GM21381 (cell line): Measurements from ENCODE around the gene RPRD1A.
"Not testable (repeated sequence)": the region's sequence is repeated elsewhere in the genome, so short reads cannot be mapped to it uniquely, and the experiment has no call there.

ENCODE experiments used
- ATAC-seq: cut with Tn5 transposase; IDR thresholded peaks from one replicate; pipeline ENCODE4 v1.9.1; 2021; ENCODE audit warnings: mild to moderate bottlenecking, moderate library complexity; ENCODE audit not compliant: unreplicated experiment

Gene RPRD1A

DNA sequence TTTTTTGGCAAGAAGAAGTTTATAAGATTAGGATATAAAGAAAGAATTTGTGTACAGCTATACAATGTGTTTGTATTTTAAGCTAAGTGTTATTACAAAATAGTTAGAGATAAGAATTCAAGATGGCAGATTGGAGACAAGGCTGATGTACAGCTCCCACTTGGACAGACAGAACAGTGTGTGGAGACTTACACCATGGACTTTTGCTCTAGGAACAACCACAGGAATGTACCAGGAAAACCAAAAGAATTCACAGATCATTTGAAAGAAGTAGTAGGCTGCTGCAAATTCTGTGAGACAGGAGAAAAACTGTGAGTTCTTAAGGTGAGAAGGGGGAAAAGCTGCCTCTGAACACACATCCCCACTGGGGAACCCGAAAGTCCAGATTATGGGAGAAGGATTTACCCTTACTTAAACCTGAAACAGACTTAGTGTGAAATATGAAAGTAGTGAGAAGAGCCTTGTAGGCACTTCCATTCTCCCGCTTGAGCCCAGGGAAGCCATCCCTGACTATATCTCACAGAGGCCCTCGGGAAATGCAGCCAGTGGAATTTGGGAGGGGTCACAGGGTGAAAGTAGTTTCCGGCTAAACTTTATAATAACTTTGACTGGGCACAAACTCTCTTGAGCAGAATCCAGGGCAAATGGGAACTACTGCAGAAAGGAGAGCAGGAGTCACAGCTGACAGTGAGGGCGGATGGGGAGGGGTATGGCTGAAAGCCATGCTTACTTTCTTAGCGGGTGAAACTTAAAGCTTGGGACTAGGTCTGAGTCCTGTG, 11.6 kb upstream of the RPRD1A start:
- ATAC-seq, result no peak

DNA sequence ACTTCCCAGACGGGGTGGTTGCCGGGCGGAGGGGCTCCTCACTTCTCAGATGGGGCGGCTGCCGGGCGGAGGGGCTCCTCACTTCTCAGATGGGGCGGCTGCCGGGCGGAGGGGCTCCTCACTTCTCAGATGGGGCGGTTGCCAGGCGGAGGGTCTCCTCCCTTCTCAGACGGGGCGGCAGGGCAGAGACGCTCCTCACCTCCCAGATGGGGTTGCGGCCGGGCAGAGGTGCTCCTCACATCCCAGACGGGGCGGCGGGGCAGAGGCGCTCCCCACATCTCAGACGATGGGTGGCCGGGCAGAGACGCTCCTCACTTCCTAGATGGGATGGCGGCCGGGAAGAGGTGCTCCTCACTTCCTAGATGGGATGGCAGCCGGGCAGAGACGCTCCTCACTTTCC, 10.4 kb upstream of the RPRD1A start:
- ATAC-seq, result not testable (repeated sequence)

DNA sequence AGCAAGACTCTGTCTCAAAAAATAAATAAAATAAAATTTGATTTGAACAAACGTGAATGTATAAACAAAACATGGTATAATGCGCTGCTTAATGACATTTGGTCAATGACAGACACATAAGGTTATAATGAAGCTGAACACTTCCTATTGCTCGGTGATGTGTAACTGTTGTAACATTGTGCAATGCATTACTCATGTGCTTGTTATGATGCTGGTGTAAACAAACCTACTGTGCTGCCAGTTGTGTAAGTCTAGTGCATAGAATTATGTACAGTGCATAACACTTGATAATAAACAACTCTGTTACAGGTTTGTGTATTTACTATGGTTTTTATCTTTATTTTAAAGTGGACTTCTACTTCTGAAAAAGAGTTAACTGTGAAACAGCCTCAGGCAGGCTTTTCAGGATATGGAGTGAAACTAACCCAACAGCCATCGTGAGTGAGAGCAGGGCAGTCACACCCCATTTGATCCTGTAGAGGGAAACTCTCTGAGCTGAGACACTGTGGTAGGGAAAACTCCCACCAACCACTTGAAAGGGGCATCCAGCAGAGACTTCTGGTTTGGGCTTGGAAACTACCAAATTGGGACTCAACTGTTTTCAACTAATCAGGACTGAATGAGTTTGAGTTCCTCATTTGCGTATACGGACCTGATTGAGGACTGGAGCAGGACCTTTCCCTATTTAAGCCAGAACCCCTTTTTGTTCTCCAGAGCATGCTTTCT, 8.7 kb upstream of the RPRD1A start:
- ATAC-seq, result no peak

DNA sequence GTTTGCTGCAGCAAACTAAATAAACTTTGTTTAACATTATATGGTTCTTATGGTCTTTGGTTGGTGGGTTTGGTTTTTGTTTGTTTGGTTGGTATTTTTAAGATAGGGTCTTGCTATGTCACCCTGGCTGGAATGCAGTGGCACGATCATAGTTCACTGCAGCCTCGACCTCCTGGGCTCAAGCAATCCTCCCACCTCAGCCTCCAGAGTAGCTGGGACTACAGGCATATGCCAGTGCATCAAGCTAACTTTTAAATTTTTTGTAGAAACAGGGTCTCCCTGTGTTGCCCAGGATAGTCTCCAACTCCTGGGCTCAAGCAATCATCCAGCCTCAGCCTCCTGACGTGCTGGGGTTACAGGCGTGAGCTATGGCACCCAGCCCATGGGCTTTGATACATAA, 7.1 kb upstream of the RPRD1A start:
- ATAC-seq, result no peak

DNA sequence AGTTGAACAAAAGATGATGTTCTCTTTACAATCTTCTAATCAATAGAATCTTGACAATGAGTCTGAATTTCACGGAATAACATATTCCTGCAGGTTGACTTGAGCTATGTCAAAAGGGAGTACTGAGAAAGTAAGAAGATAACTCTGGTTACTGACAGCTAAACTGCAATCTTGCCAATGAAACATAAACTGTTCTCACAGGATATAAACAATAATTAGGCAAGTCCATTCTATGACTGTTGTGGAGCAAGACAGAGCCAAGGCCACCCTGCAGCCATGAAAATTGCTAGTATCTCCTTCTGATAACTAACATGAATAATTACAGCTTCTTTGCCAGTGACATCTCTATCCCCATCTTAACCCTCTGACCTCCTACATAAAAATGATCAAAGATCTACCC, 6.3 kb upstream of the RPRD1A start:
- no peak for ATAC-seq

DNA sequence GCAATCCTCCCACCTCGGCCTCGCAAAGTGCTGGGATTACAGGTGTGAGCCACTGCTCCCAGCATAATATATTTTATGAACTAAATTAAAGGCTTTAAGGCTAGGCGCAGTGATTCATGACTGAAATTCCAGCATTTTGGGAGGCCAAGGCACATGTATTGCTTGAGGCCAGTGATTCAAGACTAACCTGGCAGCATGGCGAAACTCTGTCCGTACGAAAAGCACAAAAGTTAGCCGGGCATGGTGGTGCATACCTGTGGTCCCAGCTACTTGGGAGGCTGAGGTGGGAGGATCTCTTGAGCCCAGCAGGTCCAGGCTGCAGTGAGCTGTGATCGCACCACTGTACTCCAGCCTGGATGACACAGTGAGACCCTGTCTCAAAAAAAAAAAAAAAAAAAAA, 5.0 kb upstream of the RPRD1A start:
- not testable (repeated sequence) for ATAC-seq

DNA sequence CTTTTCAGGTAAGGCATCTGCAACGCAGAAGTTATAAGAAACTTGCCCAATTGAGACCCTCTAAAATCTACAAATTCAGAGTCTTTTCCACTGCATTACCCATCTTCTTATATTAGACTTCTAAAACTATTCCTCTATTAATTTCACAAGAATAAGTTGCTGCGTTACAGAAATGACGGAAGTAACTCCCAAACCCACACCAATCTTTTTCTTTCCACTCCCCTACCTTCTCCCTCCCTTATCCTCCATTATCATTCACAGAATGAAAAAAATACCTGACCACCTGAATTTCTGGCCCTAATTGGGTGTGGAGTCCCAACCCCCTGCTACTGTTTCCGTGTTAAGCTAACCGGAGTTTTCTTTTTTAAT, 689 bp downstream of the RPRD1A start:
- ATAC-seq, result peak; percentile 9

DNA sequence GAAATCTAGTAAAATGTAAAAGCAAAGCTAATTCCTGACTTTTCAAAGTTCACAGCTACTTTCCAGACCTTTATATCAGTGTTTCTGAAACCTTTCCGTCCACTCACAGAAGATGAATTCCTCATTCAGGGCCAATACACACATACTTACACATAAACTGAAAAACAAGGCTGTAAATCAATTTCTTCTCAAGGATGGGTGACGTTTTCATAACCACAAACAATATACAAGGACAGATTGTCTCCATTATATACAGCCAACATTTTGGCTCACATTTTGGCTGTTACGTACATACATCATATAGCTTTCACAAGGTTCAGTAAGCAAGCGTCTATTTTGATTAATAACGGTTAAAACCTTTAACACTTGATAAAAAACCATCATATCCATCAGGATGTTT, 1.4 kb downstream of the RPRD1A start:
- no peak for ATAC-seq

DNA sequence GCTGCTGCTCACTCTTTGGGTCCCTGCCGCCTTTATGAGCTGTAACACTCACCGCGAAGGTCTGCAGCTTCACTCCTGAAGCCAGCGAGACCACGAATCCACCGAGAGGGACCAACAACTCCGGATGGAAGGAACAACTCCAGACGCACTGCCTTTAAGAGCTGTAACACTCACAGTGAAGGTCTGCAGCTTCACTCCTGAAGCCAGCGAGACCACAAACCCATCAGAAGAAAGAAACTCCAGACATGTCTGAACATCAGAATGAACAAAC, 2.6 kb downstream of the RPRD1A start:
- ATAC-seq, result not testable (repeated sequence)

DNA sequence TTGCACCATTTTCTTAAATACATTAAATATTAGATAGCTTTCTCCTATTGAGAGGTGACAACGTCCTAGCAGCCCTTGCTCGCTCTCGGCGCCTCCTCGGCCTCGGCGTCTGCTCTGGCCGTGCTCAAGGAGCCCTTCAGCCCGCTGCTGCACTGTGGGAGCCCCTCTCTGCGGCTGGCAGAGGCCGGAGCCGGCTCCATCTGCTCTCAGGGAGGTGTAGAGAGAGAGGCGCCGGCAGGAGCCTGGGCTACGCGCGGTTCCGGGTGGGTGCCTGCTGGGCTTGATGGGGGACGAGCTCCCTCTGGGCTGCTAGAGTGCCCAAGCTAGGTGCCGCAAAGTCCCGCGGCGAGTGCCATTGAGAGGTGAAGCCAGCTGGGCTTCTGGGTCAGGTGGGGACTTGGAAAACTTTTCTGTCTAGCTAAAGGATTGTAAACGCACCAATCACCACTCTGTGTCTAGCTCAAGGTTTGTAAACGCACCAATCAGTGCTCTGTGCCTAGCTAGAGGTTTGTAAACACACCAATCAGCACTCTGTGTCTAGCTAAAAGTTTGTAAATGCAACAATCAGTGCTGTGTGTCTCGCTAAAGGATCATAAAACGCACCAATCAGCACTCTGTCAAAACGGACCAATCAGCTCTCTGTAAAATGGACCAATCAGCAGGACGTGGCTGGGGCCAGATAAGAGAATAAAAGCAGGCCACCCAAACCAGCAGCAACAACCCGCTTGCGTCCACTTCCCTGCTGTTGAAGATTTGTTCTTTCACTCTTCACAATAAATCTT, 3.1 kb downstream of the RPRD1A start:
- ATAC-seq, result no peak

DNA sequence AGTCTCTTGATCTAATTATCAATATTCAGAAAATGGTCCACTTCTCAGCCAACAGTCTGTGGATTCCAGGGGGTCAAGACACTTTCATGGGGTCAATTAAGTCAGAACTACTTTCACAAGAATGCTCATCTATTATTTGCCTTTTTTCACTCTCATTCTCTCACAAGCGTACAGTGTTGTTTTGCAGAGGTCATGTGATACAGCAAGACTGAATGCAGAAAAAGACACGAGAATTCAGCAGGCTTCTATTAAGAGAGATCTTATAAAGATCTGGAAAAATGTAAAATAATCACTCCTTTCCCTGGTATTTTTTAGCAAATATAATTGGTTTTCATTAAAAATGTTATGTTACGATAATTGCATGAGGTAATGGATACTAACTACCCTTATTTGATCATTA, 8.7 kb downstream of the RPRD1A start:
- ATAC-seq, result no peak

DNA sequence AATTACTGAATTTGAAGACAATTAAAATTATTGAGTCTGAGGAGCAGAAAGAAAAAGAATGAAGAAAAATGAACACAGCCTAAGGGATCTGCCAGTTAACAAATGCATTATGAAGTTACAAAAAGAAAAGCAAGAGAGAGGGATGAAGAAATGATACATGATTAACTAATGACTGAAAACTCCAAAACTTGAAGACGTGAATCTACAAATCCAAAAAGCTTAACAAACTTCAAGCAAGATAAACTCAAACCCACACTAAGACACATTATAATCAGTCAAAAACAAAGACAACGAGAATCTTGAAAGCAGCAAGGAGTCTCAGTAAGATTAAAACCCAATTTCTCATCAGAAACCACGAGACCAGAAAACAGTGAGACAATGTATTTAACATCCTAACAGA, 15.6 kb downstream of the RPRD1A start:
- no peak for ATAC-seq

DNA sequence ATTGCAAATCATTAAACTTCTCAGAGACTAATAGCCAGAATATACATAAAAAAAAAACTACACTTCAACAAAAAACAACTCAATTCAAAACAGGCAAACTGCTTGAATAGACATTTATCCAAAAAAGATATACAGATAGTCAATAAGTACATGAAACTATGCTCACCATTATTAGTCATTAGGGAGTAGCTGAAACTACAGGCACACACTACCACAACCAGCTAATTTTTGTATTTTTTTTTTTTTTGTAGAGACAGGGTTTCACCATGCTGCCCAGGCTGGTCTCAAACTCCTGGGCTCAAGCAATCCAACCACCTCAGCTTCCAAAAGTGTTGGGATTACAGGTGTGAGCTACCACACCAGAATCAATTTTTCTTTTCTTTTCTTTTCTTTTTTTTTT, 16.9 kb downstream of the RPRD1A start:
- no peak for ATAC-seq

DNA sequence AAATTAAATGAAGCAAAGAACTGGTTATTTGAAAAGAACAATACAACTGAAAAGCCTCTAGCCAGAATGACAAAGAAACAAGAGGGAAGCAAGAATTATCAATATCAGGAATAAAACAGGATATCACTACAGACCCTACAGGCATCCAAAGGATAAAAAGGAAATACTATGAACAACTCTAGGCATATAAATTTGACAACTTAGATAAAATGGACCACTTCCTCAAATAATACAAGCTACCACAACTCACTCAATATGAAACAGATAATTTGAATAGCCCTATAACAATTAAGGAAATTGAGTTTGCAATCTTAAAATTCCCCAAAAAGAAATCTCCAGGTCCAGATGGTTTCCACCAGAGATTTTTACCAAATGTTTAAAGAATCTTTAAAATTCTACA, 19.8 kb downstream of the RPRD1A start:
- ATAC-seq, result no peak

DNA sequence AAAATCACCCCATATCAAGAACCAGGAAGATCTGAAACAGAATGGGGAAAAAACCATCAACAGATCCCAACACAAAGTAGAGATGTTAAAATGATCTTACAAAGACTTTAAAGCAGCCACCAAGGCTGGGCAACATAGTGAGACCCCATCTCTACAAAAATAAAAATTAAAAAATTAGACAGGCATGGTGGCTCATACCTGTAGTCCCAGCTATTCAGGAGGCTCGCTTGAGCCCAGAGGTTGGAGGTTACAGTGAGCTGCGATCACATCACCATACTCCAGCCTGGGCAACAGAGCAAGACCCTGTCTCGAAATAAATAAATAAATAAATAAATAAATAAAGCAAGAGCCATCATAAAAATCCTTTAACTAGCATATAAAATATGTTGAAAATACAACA, 20.5 kb downstream of the RPRD1A start:
- no peak for ATAC-seq

DNA sequence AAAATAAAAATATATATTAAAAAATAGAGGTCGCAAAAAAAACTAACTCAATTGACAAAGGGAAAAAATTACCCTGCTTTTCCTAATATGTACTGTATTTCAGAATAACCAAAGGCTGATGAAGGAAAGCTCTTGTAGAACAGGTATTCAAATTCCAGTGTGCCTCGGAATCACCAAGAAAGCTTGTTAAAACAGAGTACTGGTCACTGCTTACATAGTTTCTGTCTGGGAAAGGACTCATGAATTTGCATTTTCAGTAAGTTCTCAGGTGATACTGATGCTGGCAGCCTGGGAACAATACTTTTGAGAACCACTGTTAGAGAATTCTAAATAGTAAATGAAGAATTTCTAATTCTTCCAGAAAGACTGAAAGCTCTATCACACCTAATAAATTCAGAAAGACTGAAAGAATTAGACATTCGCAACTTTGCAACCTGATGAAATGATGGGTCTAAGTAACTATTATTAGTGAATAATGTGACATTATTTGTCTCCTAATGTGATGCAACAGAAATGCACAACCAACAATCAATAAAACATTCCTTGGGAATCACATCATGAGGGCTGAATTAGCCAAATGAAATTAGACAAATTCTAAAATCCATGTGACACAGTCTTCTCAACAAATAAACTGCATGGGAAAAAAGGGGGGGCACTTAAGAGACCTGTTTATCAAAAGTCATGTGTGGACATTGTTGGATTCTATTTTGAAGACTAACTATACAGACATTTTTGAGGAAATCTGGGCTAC, 21.9 kb downstream of the RPRD1A start:
- no peak for ATAC-seq

DNA sequence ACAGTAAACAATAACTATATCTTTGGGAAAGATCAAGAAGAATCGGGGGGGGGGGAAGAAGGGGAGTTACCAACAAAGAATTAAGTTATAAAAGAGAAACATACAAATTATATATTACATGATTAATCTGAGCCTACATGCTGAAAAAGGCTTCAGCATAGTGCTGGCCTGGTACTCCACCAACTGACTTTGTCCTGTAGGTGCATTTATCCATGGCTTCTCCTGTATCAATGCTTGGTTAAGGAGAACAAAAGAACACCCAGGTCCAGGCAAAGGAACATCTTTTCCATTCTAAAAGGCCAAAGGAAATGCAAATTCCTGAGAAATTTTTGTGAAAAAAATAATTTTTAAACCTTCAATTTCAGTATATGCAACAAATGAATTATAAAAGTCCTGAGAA, 24.2 kb downstream of the RPRD1A start:
- ATAC-seq, result no peak

DNA sequence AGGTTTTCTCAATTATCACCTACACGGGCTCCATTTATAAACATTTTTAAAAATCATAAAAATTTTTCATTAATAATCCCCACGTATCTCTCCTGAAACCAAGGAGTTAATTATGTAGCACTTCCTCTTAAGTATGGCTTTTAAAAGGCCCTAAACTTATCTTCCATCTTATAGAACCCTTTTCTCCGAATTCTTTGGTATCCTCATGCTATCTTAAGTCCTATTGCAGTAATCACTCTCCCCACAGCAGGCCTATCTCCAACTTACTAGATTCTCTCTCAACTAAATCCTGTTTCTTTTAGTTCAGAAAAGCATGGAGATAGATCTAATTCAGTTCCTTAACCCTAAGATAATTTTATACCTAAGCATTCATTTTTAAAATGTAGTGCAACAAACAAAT, 26.2 kb downstream of the RPRD1A start:
- no peak for ATAC-seq

DNA sequence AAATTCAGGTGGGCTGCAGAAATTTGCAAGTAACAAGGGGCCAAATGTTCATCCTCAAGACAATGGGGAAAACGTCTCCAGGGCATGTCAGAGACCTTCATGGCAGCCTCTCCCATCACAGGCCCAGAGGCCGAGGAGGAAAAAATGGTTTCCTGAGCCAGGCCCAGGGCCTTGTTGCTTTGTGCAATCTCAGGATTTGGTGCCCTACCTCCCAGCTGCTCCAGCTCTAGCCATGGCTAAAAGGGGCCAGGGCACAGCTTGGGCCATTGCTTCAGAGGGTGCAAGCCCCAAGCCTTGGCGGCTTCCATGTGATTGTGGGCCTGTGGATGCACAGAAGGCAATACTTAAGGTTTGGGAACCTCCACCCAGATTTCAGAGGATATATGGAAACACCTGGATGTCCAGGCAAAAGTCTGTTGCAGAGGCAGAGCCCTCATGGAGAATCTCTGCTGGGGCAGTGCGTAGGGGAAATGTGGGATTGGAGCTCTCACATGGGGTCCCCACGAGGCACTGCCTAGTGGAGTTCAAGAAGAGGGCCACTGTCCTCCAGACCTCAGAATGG, 29.2 kb downstream of the RPRD1A start:
- ATAC-seq, result no peak

DNA sequence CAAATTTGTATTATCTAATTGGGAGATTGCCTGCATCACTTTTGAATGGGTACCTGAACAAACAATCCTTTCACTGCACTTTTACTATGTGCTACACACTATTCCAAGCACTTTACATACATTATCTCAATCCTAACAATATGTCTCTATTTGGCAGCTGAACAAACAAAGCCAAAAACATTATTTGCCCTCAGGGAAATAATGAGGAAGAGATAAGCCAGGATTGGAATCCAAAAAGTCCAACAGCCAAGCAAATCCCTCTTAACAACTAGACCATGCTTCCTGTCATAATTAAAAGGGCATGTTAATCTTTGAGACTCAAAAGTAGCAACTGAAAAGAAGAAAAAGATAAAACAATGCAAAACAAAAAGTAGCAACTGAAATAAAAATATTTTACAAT, 32.1 kb downstream of the RPRD1A start:
- no peak for ATAC-seq

DNA sequence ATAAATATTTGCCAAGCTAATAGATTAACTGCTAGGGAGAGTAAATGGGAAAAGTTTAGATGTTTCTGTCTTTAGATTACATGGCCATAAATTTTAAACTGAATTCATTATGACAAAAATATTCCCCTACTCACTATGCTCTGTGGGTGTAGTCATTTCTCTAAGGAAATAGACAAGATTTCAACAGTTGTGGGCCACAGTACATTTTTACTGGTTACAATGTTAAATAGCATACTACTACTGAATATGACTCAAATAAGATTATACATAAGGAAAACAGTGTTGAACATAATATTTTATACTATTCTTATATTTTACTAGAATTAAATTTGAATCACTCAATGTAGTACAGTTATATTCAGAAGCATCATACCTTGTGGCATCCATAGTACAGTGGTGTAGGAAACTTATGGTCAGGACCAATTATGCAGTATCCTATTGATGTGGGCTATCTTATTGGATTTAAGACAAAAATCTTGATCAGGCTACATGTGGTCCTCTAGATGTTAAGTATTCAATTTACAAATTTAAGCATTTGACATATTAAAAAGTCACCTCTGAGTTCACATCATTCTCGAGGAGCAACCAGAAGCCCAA, 33.0 kb downstream of the RPRD1A start:
- no peak for ATAC-seq
